CD4-positive, alpha-beta T cell treated with Interferon alpha-2 for 1 hour (primary cell): Measurements from ENCODE around the gene ERC2.

Source experiments
- DNase-seq, 2 donors: peaks; one replicate each; pipeline ENCODE4 v3.0.0-alpha.2; 2020 to 2022

Gene ERC2

GRCh38 chr3:55626279-55626665 is 842.0 kb downstream of the ERC2 start:
- no peak for DNase-seq

- DNase-seq: peak; percentile 13 to 66
Observed at GRCh38 chr3:55624238-55624637, 844.0 kb downstream of the ERC2 start.

GRCh38 chr3:55623786-55624185 is 844.5 kb downstream of the ERC2 start:
- no peak for DNase-seq

DNA sequence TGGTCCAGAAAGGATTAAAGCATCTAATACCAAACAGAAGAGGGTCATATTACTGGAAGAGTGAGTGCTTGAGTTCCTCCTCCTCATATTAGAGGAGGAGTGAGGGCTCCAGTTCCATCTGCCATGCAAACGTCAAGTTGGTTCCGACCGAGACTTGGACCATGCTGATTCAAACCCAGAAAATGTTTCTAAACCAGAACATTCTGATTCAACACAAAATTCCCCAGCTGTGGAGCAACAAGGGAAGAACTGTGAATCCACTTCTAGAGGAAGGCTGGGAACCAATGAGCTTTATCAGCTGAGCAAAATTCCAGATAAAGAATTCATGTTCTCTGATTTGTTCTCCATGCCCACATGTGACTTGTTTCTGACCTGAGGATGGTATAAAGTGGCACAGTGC is 845.5 kb downstream of the ERC2 start:
- no peak for DNase-seq

DNA sequence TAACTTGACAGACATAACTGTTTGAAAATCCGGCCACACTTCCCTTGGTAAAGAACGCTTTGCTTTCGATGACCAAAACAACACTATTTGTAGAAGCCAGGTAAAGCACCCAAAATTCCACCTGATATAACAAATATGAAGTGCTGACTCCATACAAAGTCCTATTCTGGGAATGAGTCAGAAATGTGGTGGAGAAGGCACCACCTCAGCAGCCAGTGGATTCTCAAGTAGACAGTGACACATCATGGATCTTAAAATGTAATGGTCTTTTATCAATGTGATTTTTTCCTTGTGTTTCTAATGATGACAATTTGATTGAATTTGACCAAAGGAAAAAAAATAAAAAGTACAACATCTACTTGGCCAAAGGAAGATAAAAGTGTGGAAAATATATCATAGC is 846.2 kb downstream of the ERC2 start:
- DNase-seq: no peak

DNA sequence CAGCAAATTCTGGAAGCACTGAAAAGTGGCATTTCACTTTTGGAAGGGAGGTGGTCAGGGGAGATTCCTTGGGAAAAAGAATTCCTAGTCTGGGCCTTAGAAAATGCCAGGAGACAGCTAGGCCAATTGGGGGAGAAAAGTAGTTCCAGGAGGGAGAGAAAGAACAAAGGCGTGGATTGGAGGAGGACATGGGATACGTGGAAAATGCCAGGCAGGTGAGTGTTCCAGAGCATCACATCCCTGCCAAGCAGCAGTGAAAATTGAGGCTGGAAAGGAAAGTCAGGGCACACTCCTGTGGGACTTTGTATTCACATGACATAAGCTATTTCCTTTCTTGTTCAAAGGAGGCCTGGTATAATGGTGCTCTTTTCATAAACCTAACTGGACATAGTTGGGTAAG is 846.6 kb downstream of the ERC2 start:
- DNase-seq: no peak

DNA sequence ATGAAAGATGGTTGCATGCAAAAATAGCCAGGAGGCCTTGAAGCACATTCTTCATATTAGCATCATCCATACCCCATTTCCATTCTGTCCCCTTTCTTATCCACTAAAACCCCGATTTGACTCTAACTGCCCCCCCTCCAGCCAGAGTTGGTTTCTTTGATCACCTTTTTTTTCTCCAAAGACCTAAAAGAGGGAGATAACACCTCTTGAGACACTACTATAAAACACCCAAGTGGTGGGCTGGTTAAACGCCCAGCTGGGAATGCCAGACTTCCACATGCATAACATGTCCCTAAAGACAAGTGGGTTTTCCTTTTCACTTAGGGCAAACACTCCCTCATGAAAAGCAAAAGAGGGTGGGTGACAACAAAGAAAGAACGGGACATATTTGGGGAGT is 847.2 kb downstream of the ERC2 start:
- DNase-seq: no peak

- peak in 1 of 2 donors; percentile 31 for DNase-seq
Observed at GRCh38 chr3:55620351-55621025, 847.8 kb downstream of the ERC2 start.

DNA sequence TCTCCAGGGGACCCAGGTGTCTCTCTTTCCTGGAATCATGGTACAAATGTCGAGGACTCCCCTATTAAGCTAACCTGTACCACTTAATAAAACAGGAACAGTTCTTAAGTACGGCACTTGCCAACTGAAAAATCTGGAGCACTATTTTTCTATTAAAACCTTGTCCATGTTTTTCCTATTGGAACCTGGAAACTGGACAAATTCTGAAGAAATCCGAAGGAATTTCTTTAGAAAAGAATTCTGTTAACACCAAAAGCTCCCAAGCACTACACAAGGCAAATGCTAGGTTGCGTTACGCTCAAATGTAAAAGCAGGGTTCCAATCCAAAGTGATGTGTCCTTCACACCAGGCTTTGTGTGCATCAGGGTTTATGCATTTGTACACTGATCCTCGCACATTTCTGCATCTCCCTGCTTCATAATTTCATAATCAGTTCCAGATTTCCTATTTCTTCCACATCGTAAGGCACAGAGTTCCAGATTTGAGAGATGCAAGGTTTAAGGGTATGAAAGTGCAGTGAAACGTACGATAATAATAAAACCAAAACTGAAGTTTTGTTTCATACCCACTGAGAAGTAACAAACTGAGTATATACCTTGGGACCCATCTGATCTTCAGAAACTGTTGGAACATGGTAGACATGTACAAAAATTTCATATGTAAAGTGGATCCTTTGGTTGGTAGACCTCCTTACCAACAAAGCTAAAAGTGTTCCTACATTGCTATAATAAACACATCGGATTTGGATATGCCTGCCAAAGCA is 849.0 kb downstream of the ERC2 start:
- no peak for DNase-seq

- no peak for DNase-seq
Observed at GRCh38 chr3:55617385-55617784, 850.9 kb downstream of the ERC2 start.

GRCh38 chr3:55616803-55617202 is 851.5 kb downstream of the ERC2 start:
- DNase-seq: no peak

DNA sequence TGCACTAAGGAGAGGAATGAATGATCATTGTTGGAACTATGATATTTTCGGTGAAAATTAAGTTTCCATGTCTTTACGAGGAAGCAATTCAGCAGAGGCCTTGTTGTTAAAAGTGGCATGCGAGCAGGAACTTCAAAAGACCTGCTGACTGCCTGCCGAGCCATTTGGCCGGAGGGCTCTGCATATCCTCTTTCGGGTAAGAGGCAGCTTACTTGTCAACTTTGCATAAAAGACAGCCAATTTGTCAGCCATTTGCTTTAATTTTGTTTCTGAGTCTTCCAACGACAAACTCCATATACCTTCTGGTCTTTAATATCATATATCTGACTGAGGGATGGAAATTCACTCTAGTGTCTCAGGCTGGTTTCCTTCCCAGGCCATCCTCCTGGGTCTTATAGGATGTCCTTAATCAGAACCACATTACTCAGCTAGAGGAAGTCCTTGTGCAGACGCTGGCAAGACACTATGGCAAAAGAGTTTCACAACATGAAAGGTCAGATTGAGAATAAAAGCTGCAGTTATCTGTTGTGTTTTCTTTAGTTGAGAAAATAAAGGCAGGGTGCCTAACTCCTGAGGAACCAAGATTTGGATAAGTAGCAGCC is 852.5 kb downstream of the ERC2 start:
- DNase-seq: no peak

DNA sequence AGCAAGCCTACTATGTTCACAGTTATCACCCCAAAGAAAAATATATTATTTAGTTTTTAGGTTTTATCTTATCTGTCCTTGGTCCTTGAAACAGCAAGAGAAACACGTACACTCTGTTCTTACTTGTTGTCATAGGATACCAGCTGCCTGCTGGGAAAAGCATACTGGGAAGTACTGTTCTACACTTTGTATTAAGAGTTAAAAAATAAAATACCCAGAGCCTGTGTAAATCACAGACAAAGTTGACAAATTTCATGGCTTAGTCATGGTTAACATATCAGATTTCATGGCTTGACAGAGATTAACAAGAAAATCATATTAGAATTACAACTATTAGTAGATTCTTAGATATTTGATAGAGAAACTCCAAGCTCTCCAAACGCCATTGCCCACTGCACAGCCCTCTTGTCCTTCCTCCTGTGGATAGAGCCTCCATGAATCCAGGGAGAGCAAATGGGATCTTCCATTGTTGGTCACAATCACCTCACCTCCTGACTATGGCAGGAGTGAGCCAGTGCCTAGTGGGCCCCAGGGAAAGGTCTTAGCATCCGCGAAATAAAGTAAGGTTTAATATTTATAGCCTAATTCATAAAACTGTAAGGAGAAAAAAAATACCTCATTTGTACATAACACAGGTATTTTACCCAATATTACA is 853.1 kb downstream of the ERC2 start:
- no peak for DNase-seq

- no peak for DNase-seq
Observed at GRCh38 chr3:55611121-55611520, 857.1 kb downstream of the ERC2 start.

GRCh38 chr3:55609230-55609827 is 858.9 kb downstream of the ERC2 start:
- DNase-seq: no peak

GRCh38 chr3:55608301-55608937 is 859.8 kb downstream of the ERC2 start:
- no peak for DNase-seq

DNA sequence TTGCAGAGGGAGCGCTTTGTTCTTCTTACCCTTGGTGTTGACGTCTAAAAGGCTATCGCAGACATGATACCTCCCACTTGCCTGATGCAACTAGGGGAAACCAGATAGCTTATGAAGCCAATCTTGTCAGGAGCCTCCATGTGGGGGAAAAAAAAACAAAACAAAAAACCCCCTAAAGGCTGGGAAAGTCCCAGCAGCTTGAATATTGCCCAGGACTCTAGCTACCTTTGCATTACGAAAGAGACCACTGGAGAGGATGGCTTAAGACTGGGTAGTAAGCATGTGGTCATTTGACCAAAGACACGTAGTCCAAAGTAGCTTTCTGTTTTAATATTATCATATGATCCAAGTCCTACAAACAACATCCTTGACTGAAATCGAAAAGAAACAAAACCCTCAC is 860.4 kb downstream of the ERC2 start:
- DNase-seq: no peak

DNA sequence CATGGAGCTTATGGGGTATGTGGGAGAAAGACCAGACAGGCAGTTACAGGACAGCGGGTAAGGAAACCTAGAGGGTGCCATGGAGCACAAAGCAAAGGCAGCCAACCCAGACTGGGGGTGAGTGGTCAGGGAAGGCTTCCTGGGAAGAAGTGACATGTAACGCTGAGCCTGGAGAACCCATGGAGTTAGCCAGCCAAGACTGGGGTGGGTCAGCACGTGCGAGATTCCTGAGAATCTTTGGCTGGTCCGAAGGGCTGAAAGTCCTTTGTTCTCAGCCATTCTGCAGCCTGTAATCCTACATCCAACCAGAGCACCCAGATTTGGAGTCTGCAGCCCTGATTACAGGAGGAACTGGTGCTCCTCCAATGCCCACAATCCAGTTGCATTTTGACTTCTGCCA is 861.1 kb downstream of the ERC2 start:
- DNase-seq: no peak

DNA sequence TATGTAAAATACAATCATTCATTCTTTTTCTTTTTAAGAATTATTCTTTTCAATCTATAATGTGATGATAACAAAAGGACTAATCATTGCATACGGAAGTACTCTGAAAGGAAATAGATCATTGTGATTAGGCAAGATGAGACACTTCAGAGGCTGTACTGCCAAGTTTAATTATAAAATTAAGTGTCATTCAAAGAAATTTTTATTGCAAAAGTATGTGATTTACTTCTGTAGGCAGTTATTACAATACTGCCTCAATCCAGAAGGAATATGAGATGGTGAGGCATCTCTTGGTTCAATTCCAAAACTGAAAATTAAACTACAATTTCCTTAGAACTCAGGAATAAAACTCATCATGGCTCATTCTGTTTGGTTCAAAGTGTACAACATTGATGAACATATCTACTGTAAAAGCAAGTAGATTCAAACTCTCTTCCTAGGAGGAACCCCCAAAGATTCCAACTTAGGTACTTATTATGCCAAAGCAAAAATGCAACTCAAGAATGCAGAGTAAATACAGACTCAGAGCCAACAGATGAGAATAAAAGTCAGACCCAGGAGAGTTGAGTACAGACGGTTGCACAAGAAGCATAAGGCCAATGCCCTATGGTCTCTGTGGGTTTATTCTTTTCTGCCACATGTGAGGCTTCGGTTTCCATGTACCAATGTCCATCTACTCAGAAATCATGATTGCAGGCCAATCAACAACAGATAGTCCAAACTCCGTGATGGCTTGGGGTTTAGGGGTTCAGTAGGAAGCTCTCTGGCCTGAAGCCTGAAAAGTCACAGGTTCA is 862.6 kb downstream of the ERC2 start:
- DNase-seq: no peak

GRCh38 chr3:55604846-55605245 is 863.4 kb downstream of the ERC2 start:
- DNase-seq: no peak

- no peak for DNase-seq
Observed at GRCh38 chr3:55604402-55604801, 863.9 kb downstream of the ERC2 start.
